Parathyroid adenoma (tissue), 2 donors: ENCODE data around the gene MLX.

Experiments used
- H2AFZ ChIP-seq: fragments of 300-600 bp; sonication (generic); one replicate; pipeline ENCODE4 v1.7.0; 2017; ENCODE audit warnings: antibody characterized with exemption, mild to moderate bottlenecking
- H3K27ac ChIP-seq: fragments of 300-600 bp; sonication (generic); one replicate; pipeline ENCODE4 v1.7.0; 2017
- H3K27me3 ChIP-seq: fragments of 300-600 bp; sonication (generic); one replicate; pipeline ENCODE4 v1.7.0; 2017; ENCODE audit warnings: low read length; ENCODE audit not compliant: control insufficient read depth, insufficient read depth
- H3K36me3 ChIP-seq: fragments of 300-600 bp; sonication (generic); one replicate; pipeline ENCODE4 v1.7.0; 2017; ENCODE audit warnings: low read length; ENCODE audit not compliant: control insufficient read depth, insufficient read depth
- H3K4me1 ChIP-seq: fragments of 300-600 bp; sonication (generic); one replicate; pipeline ENCODE4 v1.7.0; 2017; ENCODE audit warnings: control low read depth
- H3K4me2 ChIP-seq: fragments of 300-600 bp; sonication (generic); one replicate; pipeline ENCODE4 v1.7.0; 2017; ENCODE audit warnings: low read length
- H3K4me3 ChIP-seq: fragments of 300-600 bp; sonication (generic); one replicate; pipeline ENCODE4 v1.7.0; 2017; ENCODE audit warnings: low read depth, low read length
- H3K79me2 ChIP-seq: fragments of 300-600 bp; sonication (generic); one replicate; pipeline ENCODE4 v1.7.0; 2017; ENCODE audit warnings: control low read depth
- H3K9ac ChIP-seq: fragments of 300-600 bp; sonication (generic); one replicate; pipeline ENCODE4 v1.7.0; 2017; ENCODE audit warnings: mild to moderate bottlenecking
- H3K9me3 ChIP-seq: fragments of 300-600 bp; sonication (generic); one replicate; pipeline ENCODE4 v1.7.0; 2017; ENCODE audit warnings: low read length; ENCODE audit not compliant: control insufficient read depth
- CTCF ChIP-seq: fragments of 300-600 bp; sonication (generic); IDR thresholded peaks from one replicate; pipeline ENCODE4 v1.7.0; 2017; ENCODE audit warnings: antibody characterized with exemption, mild to moderate bottlenecking
- donor health status: primary hyperparathyroidism.

The MLX gene

GRCh38 chr17:42598905-42599304 lies 32.0 kb downstream of the MLX start:
- Histone ChIP-seq H2AFZ (no peak overlapping the region), H3K4me2 (no peak overlapping the region), H3K79me2 (peaks cover 56% of the 10 kb centered on the region), H3K27me3 (no peaks in the 10 kb centered on the region), H3K4me1 (no peaks in the 10 kb centered on the region), H3K27ac (no peak overlapping the region), H3K9me3 (no peaks in the 10 kb centered on the region), H3K4me3 (no peak overlapping the region), H3K36me3 (no peaks in the 10 kb centered on the region), H3K9ac (no peak overlapping the region)
- no peak for TF ChIP-seq CTCF

- no peak for TF ChIP-seq CTCF
- peaks cover 65% of the 10 kb centered on the region for H3K79me2 ChIP-seq
- H3K4me1 ChIP-seq = peaks cover 3% of the 10 kb centered on the region
- H3K27ac ChIP-seq = no peak overlapping the region
- H3K4me3 ChIP-seq = no peak overlapping the region
- H3K36me3 ChIP-seq = no peaks in the 10 kb centered on the region
- H3K27me3 ChIP-seq = no peaks in the 10 kb centered on the region
- H3K4me2 ChIP-seq = no peak overlapping the region
- H3K9me3 ChIP-seq = no peaks in the 10 kb centered on the region
- no peak overlapping the region for H3K9ac ChIP-seq
- H2AFZ ChIP-seq = no peak overlapping the region
Measured at GRCh38 chr17:42603318-42603717, 36.4 kb downstream of the MLX start.

- Histone ChIP-seq H3K4me3 (peak overlapping the region; percentile 98), H3K27ac (no peak overlapping the region), H2AFZ (no peak overlapping the region), H3K36me3 (no peaks in the 10 kb centered on the region), H3K9ac (no peak overlapping the region), H3K9me3 (no peaks in the 10 kb centered on the region), H3K4me2 (peak overlapping the region; percentile 97), H3K4me1 (peaks cover 3% of the 10 kb centered on the region), H3K79me2 (peaks cover 28% of the 10 kb centered on the region), H3K27me3 (no peaks in the 10 kb centered on the region)
- no peak for TF ChIP-seq CTCF
Measured at GRCh38 chr17:42607769-42608168, 40.9 kb downstream of the MLX start.

- H3K4me1 ChIP-seq = peaks cover 3% of the 10 kb centered on the region
- peak overlapping the region; percentile 98 for H3K4me3 ChIP-seq
- H3K36me3 ChIP-seq = no peaks in the 10 kb centered on the region
- no peaks in the 10 kb centered on the region for H3K27me3 ChIP-seq
- H2AFZ ChIP-seq = peak overlapping the region; percentile 90
- H3K79me2 ChIP-seq = peaks cover 28% of the 10 kb centered on the region
- no peak for TF ChIP-seq CTCF
- H3K4me2 ChIP-seq = peak overlapping the region; percentile 97
- peak overlapping the region; percentile 81 for H3K27ac ChIP-seq
- H3K9me3 ChIP-seq = no peaks in the 10 kb centered on the region
- H3K9ac ChIP-seq = peak overlapping the region; percentile 55
Measured at GRCh38 chr17:42608305-42609181, 41.6 kb downstream of the MLX start.
